Stimulated activated CD4-positive, alpha-beta T cell treated with anti-CD3 and anti-CD28 coated beads, Interleukin-4, amount 100 ng/mL, for 48 hours (primary cell): ENCODE results near the gene NPPA.
A peak's percentile ranks its signal among the peaks of the same experiment; 100 is the strongest.
"Not testable (repeated sequence)": the region's sequence is repeated elsewhere in the genome, so short reads cannot be mapped to it uniquely, and the experiment has no call there.

Experiments used
- DNase-seq, 2 donors: peaks; one replicate each; pipeline ENCODE4 v3.0.0-alpha.2; 2020; ENCODE audit warnings: low read depth in 2 of 2

Gene NPPA

DNA sequence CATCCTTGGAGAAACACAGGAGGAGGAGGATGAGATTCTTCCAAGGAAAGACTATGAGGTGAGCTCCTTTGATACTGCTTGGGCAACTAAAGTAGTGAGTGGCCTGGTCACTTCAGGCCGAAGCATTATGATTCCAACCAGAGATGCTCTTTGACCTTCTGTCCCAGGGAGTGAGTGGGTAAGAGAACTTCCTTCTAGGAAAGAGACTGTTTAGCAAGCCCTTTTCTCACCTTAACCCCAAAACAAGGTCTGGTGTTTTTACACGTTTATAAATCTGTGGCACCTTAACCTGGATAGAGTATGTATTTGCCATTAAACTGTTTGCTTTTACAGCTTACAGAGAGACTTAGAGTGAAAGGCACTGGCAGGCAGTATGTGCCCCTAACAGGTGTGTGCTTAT is 40.5 kb downstream of the NPPA start:
- no peak for DNase-seq

DNA sequence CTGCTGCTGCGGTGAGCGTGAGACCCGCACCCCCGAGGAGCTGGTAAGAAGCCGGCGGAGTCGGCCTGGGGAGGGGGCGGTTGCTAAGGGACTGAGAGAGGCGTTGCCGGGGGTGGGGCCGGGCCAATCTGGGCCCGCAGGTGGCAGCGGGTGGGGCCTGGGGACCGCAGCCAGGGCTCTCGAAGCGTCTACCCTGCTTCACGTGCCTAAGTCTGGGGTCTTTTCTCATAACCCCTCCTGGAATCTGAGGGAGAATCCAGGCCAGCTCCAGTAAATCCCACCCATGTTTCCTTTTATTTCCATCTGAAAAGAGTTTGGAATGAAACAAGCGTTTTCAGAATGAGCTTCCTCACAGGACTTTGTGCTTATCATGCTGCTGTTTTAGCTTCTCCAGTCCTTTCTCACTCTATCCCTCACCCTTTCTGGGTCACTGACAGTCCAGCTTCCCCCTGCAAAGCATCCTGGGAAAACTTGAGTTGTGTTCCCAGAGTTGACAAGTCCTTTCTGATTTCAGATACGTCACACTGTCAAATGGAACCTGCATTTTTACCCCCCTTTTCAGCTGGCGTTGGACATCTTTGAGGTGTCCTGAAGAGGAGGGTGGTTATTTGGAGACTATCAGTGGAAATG is 41.2 kb downstream of the NPPA start:
- DNase-seq, result no peak

DNA sequence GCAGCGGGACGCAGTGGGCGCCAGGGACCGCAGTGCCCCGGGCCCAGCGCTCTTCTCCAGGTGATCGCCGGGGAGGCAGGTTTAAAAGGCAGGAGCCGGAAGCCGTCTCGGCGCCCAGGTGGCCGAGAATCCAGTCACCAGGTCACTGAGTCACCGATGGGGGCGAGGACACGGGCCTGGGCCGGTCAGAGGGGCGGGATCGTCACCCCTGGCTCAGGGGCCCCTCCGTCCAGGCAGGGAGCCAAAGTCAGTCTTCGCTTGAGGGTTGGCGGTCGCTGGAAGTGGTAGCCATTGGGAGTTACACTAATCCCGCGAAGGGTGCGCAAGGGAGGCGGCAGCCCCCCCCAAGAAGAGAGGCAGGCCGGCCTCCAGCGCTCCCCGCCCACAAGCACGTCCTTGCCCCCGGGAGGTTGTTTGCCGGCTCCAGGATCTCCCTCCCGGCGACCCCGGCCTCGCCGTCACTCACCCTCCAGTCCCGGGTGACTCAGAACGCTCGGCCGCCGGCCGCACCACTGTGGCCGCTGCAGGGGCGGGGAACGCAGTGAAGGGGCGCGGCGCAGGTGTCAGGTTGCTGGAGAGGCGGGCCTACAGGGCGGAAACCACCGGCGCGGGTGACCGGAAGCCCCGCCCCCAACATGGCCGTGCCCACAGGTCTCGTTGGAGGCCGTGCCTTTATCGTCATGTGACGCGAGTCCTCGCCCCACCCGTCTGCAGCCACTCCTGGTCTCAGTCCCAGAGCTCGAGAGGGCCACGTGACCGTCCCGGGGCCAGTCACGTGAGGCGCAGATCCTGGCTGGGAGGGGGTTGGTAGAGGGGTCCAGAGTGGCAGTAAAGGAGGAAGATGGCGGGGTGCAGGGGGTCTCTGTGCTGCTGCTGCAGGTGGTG is 41.9 kb downstream of the NPPA start, which contains the start of the genes CLCN6 and MTHFR:
Gene CLCN6 (plus strand): TSS at position 770 of the 885 bp plus-strand sequence. CDS start 72 bp downstream, at position 842.
Gene MTHFR (minus strand): TSS at position 543 of the 885 bp plus-strand sequence. CDS start 2,848 bp downstream, outside the sequence.
- DNase-seq, result peak; percentile 97 to 99

DNA sequence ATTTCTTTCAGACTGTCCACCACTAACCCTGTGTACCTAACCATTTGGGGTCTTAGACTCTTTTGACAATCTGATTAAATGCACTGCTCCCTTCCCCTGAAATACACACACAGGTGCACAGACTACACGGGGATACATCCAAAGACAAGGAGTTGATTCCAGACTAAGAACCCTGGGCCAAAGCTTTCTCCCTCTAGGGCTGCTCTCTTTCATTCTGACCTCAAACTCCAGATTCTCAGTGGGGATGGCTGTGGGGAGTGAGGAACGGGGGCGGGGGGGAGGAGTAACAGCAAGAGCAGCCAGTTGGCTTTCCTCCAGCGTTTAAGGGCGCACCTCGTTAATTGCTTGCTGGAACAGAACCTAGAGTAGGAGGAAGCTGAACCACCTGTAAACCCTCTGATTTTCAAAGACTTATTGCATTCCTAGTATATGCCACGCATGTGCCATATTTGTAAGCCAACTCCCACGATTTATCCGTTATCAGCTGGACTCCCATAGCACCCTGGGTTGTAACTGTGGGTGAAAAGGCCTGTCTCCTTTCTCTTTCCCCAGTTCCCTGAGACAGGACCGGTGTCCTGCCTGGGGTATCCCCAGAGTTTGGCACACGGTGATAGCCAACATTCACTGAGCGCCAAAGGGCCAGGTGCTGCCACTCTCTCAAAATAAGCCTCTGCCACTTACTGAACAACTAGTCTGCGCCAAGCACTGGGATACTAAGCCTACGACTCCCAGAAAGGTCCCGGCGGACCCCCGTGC is 42.7 kb downstream of the NPPA start:
- peak in 1 of 2 donors; percentile 19 for DNase-seq

DNA sequence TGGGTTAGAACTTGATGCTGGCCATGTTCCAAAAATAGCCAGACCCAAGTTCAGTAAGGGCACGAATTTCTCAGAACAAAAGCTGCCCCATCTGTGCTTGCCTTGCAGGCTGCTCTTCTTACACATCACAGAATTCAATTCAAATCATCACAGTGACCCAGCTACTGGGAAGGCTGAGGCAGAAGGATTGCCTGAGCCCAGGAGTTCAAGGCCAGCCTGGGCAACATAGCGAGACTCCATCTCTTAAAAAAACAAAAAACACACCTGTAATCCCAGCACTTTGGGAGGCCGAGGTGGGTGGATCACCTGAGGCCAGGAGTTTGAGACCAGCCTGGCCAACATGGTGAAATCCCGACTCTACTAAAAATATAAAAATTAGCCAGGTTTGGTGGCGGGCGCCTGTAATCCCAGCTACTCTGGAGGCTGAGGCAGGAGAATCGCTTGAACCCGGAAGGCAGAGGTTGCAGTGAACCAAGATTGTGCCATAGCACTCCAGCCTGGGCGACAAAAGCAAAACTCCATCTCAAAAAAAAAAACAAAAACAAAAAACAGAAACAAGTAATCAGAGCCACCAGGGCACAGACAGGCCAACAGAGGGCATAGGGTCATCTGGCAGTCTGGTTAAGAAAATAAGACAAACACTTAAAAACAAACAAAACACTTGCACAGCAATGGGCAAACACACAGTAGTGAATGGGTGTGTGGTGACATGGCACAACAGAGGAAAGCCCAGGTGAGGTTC is 43.5 kb downstream of the NPPA start:
- DNase-seq, result not testable (repeated sequence)

DNA sequence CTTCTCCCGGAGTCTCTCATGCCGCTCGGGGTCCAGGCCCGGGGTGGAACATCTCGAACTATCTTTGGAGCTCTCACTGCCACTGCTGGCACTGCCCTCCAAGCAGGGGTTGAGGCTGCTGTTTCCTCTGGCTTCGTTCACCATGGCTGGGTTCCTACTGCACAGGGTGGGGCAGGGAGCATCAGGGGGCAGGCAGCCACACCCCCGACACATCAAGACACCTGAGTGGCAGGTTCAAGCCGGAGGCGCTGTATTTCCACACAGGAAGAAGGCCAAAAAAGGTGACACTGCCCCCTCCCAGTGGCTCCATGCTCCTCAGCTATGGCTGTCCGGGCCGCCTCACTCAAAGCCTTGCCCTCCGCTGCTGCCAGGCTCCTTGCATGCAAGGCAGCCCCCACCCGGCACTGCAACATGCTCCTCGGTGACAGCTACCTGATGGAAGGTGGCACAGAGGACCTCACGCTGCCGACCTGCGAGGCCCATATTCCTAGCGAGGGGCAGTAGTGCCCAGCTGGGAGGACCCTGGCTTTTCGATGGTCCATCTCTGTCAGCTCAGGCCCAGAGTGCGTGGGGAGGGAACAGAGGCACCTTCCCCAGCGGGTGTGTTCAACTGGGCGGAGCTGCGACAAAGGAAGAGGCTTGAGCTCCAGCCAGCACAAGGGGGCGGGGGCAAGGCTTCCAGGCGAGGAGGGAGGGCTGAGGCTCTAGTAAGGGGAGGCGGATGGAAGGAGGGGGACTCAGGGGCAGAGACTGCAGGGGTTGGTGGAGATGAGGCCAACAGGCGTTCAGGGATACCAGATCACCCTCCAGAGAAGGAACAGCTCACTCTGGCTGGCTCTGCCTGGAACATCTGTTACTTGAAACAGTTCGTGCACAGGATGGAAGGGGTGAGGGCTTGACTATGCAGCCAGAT is 44.4 kb downstream of the NPPA start:
- DNase-seq, result peak; percentile 55 to 58

DNA sequence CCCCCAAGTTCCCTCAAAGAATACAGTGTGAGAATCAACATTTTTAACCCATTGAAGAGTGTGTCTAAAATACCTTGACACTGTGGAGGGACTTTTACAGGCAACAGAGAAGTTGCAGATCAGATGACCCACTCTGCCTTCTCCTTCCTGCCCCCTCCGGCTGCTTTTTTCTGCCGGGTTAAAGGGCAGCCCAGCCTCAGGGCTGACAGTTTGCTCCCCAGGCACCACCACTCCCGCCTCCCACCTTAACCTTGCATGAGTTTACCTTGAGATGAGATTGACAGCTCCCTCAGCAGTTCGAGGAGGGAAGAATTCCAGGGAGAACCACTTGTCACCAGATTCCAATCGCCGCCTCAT is 45.0 kb downstream of the NPPA start:
- no peak for DNase-seq

DNA sequence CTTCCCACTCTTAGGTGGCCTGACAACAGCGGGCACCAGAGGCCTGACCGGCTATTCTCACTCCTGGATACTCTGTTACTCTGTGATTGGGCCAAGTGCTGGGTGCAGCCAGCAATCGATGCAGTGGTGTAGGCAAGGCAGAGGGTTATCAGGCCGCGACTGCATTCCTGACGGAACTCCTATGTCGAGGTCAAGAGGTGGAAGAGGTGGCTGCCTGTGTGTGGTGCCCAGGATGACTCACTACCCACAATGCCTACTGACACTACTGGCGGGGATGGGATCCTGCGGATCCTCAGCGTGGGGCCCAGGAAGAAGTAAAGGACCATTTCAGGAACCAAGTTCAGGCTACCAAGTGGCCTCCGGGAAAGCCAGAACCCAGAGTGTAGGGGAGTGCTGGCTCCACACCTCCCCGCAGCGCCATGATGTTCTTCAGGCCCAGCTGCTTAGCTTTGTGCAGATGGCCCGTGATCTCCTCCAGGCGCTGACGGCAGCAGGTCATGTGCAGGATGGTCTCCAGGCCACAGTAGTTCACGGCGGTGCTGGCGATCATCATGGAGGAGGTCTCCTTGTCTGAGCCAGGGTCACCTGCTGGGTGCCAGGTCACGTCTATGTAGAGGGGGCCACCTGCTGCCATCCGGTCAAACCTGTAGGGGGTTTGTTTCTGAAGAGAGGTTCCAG is 46.7 kb downstream of the NPPA start:
- no peak for DNase-seq

DNA sequence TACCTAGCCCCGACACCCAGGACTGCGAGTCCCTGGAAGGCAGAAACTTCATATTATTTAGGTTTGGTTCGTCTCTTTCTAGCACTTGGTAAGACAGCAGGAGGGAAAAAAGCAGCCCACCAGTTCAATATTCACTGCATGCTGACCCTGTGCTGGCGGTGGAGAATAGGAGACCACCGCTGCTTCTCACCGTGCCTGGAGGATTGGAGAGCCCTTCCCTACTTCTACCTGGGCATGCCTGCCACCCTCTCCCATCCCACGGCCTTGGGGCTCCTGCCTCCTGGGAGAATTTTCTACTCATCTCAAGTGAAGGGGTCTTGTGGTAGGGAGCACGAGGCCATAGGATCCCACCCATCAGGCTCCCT is 47.2 kb downstream of the NPPA start:
- DNase-seq, result no peak

DNA sequence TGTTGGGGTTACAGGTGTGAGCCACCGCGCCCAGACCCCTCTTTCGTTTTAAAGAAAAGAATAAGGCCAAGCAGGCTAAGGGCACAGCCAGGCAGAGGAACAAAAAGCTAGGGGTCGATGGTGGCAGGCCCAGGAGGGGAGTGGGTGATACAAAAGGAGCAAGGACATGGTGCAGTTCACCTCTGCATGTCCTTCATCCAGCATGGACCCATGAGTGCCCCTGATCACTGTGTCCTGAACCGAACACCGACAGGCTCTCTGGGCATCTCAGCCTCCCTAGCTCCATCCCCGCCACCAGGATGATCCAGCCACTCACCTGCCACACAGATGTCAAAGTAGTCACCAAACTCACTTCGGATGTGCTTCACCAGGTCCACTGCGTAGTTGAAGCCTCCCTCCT is 47.7 kb downstream of the NPPA start:
- DNase-seq, result no peak

DNA sequence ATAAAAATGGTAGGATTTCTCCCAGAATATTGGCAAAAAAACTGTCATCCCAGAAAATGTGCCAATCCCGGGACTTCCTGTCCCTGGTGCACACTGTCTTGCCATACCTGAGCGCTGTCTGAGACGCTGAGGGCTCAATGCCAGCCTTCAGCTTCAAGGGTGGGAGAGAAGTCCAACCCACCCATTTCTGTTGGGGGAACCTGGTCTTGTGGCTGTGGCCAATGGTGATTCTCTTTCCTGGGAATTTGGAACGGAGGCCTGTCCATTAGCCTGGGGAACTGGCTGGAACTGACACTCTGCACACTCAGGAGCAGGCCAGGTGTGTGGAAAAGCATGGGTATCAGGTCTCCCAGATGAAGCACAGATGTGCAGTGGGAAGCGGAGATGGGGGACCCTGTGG is 48.5 kb downstream of the NPPA start:
- no peak for DNase-seq

DNA sequence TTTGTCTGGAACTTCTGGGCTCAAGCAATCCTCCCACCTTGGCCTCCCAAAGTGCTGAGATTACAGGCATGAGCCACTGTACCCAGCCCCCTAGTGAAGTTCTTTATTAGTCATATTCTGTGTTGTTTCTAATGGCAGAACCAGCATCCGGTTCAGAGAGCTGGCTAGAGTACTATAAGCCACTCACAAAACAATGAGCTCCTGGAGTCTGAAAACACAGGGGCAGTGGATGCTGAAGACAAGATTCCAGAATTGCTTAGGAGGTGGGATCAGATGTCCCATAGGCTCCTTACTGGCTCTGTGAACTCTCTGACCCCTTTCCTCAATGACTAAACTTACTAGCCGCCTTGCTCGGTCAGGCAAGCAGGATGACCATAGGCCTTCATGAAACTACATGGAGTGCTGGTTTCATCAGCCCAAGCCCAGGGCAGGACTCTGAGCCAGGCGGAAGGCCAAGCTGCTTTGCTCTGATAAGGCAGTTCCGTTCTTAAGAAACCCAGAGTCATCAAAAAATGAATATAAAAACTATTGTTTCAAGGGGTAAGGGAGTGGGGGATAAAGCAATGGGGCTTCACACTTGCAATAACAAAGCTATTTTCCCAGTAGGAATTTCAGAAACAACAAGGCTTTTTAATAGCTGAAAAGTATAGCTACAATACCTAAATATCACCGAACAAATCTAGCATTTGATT is 49.9 kb downstream of the NPPA start:
- no peak for DNase-seq

DNA sequence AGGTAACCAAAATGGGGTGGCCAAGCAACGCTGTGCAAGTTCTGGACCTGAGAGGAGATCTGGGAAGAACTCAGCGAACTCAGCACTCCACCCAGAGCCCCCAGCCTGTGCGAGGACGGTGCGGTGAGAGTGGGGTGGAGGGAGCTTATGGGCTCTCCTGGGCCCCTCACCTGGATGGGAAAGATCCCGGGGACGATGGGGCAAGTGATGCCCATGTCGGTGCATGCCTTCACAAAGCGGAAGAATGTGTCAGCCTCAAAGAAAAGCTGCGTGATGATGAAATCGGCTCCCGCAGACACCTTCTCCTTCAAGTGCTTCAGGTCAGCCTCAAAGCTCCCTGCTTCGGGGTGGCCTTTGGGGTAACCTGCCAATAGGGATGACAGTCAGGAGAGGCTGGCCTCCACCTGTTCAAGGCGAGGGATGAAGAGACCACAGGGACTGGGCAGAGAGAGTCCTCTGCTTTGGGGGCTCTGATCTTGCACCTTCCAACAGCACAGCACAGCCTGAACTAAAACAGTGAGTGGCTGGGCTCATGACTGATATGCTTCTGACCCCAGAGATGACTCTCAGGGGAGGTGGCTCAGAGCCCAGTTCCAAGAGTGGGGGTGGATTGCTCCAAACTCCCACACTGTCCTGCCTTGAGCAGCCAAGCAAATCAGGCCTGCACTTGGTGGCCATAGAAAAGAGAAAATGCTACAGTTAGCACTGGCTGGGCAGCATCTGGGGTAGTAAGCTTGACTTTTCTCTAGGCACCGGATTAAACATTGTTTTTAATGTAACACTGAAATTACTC is 51.4 kb downstream of the NPPA start:
- DNase-seq, result no peak
